Endothelial cell of umbilical vein (primary cell): ENCODE measurements around the gene YPEL5. TPM values are rescaled to one million over a fixed set of nuclear protein-coding genes. Genes with fewer than 3 reads are reported as not detected.
"Not testable (repeated sequence)": the region's sequence is repeated elsewhere in the genome, so short reads cannot be mapped to it uniquely, and the experiment has no call there.

Experiments used
- BruUV-seq: library from RNA; stranded (reverse); fragments of 400-500 nt; replicated peaks from 2 replicates; lab custom pipeline; 2021; lab: Mats Ljungman, UMichigan
- CTCF ChIA-PET: fragments of 300-600, 350-600 bp; sonication (Branson Sonifier 250); formaldehyde crosslinking; loops from one replicate; lab custom pipeline; 2021; ENCODE audit warnings: antibody characterized with exemption, inconsistent platforms; lab: Charles Lee
- POLR2A ChIA-PET: fragments of 300-600, 350-600 bp; sonication (Branson Sonifier 250); formaldehyde crosslinking; loops from one replicate; lab custom pipeline; 2021; ENCODE audit warnings: antibody characterized with exemption, inconsistent platforms; lab: Charles Lee
- DNase-seq: peaks from one replicate; pipeline ENCODE4 v3.0.0-alpha.2; 2011; ENCODE audit warnings: low read depth, low spot score
- FAIRE-seq: peaks from 2 replicates; lab custom pipeline; 2011; peaks lifted over from hg19 to GRCh38; lab: Jason Lieb, UNC
- H2AFZ ChIP-seq: 2 replicates; pipeline ENCODE4 v1.6.0; 2012; ENCODE audit warnings: low read depth, low read length, control low read depth, inconsistent platforms
- H3K27ac ChIP-seq: 2 replicates; pipeline ENCODE4 v1.5.1; 2011; ENCODE audit warnings: low read depth, mild to moderate bottlenecking, control low read depth, low read length, moderate library complexity; ENCODE audit not compliant: insufficient read depth
- H3K27me3 ChIP-seq, 2 experiments: 2 replicates each; pipeline versions ENCODE4 v1.6.0 to v1.6.1; 2011; ENCODE audit warnings: low read length in 2 of 2, mixed read lengths in 1 of 2; ENCODE audit not compliant: control insufficient read depth in 2 of 2, insufficient read depth in 2 of 2
- H3K36me3 ChIP-seq, 2 experiments: 2 replicates in 1 of 2; 3 replicates in 1 of 2; pipeline ENCODE4 v1.5.1; 2011; ENCODE audit warnings: low read length in 2 of 2, mild to moderate bottlenecking in 1 of 2, moderate library complexity in 1 of 2; ENCODE audit not compliant: control insufficient read depth in 2 of 2, insufficient read depth in 2 of 2; ENCODE audit errors: extremely low read depth in 1 of 2
- H3K4me1 ChIP-seq: 3 replicates; pipeline ENCODE4 v1.5.1; 2011; ENCODE audit warnings: mild to moderate bottlenecking, low read length; ENCODE audit not compliant: control insufficient read depth, insufficient read depth; ENCODE audit errors: extremely low read depth
- H3K4me2 ChIP-seq: 2 replicates; pipeline ENCODE4 v1.6.1; 2011; ENCODE audit warnings: low read length, control low read depth, mixed read lengths; ENCODE audit not compliant: insufficient read depth
- H3K4me3 ChIP-seq, 3 experiments: fragments of 200-600 bp in 1 of 3; sonication (generic), shearing (Covaris generic) in 1 of 3; replicated peaks in 1 of 3; 2 replicates each; pipeline ENCODE4 v1.5.1; 2011 to 2016; ENCODE audit warnings: control low read depth in 3 of 3, low read length in 3 of 3, mild to moderate bottlenecking in 2 of 3, inconsistent platforms in 1 of 3, low read depth in 1 of 3, moderate library complexity in 1 of 3; ENCODE audit not compliant: insufficient read depth in 1 of 3
- H3K79me2 ChIP-seq: 2 replicates; pipeline ENCODE4 v1.6.0; 2012; ENCODE audit warnings: low read length, inconsistent platforms; ENCODE audit not compliant: control insufficient read depth, insufficient read depth
- H3K9ac ChIP-seq: replicated peaks from 2 replicates; pipeline ENCODE3; 2011; ENCODE audit warnings: low read length, control low read depth; ENCODE audit not compliant: insufficient read depth; ENCODE audit errors: extremely low read depth
- H3K9me1 ChIP-seq: replicated peaks from 3 replicates; pipeline ENCODE4 v1.6.0; 2011; ENCODE audit warnings: mild to moderate bottlenecking, low read length; ENCODE audit not compliant: control insufficient read depth, insufficient read depth; ENCODE audit errors: extremely low read depth
- H3K9me3 ChIP-seq: replicated peaks from 2 replicates; pipeline ENCODE4 v1.5.1; 2012; ENCODE audit warnings: low read length, inconsistent platforms; ENCODE audit not compliant: control insufficient read depth, insufficient read depth
- H4K20me1 ChIP-seq: replicated peaks from 2 replicates; pipeline ENCODE3; 2011; ENCODE audit warnings: mild to moderate bottlenecking, low read length; ENCODE audit not compliant: control insufficient read depth, insufficient read depth; ENCODE audit errors: extremely low read depth
- CTCF ChIP-seq, 2 donors: IDR thresholded peaks; 1 replicate in 1 of 2; 2 replicates in 1 of 2; pipeline ENCODE4 v1.5.1; 2011; ENCODE audit warnings: low read length in 2 of 2, mild to moderate bottlenecking in 2 of 2, moderate library complexity in 2 of 2, control low read depth in 1 of 2, inconsistent platforms in 1 of 2, low read depth in 1 of 2; ENCODE audit not compliant: insufficient read depth in 1 of 2; ENCODE audit errors: extremely low read depth in 1 of 2
- EZH2 ChIP-seq: IDR thresholded peaks from 2 replicates; pipeline ENCODE4 v1.6.1; 2012; ENCODE audit warnings: borderline replicate concordance, low read depth, mild to moderate bottlenecking, moderate library complexity, low read length, inconsistent platforms; ENCODE audit not compliant: severe bottlenecking
- FOS ChIP-seq: IDR thresholded peaks from 2 replicates; pipeline ENCODE4 v1.6.1; 2011; ENCODE audit warnings: mild to moderate bottlenecking, low read length, moderate library complexity, borderline replicate concordance; ENCODE audit not compliant: insufficient read depth
- GATA2 ChIP-seq: IDR thresholded peaks from 2 replicates; pipeline ENCODE4 v1.7.0; 2011; ENCODE audit warnings: low read depth, mild to moderate bottlenecking, moderate library complexity, mixed read lengths, low read length; ENCODE audit not compliant: insufficient read length, insufficient read depth
- MYC ChIP-seq: IDR thresholded peaks from one replicate; pipeline ENCODE4 v1.6.1; 2011; ENCODE audit warnings: mild to moderate bottlenecking, low read depth, low read length
- POLR2AphosphoS5 ChIP-seq: IDR thresholded peaks from 2 replicates; pipeline ENCODE4 v1.6.1; 2012; ENCODE audit warnings: low read depth, mild to moderate bottlenecking, control low read depth, low read length, moderate library complexity; ENCODE audit not compliant: insufficient read depth
- dilution Hi-C: fragments of 300-500 bp; cut with MboI; formaldehyde crosslinking; loops from one replicate; pipeline ENCODE4 v1.15.0; 2019; ENCODE audit warnings: low sequenced_read_pairs; ENCODE audit not compliant: extremely low pct_ligation_motif_present
- intact Hi-C: fragments of 100-400 bp; cut with micrococcal nuclease; formaldehyde crosslinking; loops from one replicate; pipeline ENCODE4 v1.10.0; 2022
- polyA plus RNA-seq, 4 experiments: library from polyadenylated mRNA; depleted of rRNA in 3 of 4; stranded (reverse) in 3 of 4; unstranded in 1 of 4; fragments of >200 nt; gene quantifications; 2 replicates each; pipeline versions ENCODE4 v1.2.1 to v1.2.3, GENCODE V29; 2011 to 2012; ENCODE audit warnings: missing spikeins in 1 of 4
- total RNA-seq: library from RNA; stranded (reverse); gene quantifications from 2 replicates; pipeline ENCODE4 v1.2.3, GENCODE V29; 2021

Gene YPEL5
- total and polyA plus RNA-seq, 2 donors (not counting 3 experiments of a cell fraction or from before 2014, with no cell fraction given) = 49.5 to 62.0 TPM

DNA sequence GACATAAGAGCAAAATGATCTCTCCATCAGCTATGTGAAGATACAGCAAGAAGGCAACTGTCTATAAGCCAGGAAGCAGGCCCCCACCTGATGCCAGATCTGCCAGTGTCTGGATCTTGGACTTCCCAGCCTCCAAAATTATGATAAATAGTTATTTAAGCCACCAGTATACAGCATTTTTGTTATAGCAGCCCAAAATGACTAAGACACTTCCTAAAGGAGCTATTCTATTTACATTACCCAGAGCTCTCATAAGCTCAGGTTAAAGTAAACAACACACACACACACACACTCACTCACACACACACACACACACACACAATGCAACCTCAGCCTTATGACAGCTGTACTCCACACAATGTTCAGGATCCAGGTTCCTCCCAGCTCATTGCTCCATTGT lies 5.7 kb upstream of the YPEL5 start:
- Histone ChIP-seq H2AFZ (no peak overlapping the region), H3K36me3 (no peaks in the 10 kb centered on the region), H3K79me2 (no peaks in the 10 kb centered on the region), H3K9me3 (no peaks in the 10 kb centered on the region), H3K4me3 (no peak overlapping the region), H3K27ac (no peak overlapping the region), H4K20me1 (no peaks in the 10 kb centered on the region), H3K4me1 (peaks cover 9% of the 10 kb centered on the region), H3K27me3 (peaks cover 1 to 14% of the 10 kb centered on the region in 2 experiments), H3K9me1 (no peaks in the 10 kb centered on the region), H3K4me2 (no peak overlapping the region), H3K9ac (no peak overlapping the region)
- no TSS peak for BruUV-seq
- dilution Hi-C loops (no loop called here), intact Hi-C loops (no loop called here)
- DNase-seq (no peak), FAIRE-seq (no peak)
- ChIA-PET POLR2A (no interaction called here), CTCF (interaction anchor here (0.6 to 1.1 kb wide), 3 partner anchors 9 to 49 kb away, joined by 3 to 6 read pairs (median 3); no protein-coding TSS in a partner anchor)
- no peak for TF ChIP-seq POLR2AphosphoS5
- TF ChIP-seq CTCF (IDR thresholded peaks at IDR 0.05; ENCODE audit: extremely low read depth in 1 of 2, insufficient read depth in 1 of 2, low read depth in 1 of 2, low read length in 2 of 2) = no peak
- TF ChIP-seq EZH2 = no peak
- no peak for TF ChIP-seq FOS

DNA sequence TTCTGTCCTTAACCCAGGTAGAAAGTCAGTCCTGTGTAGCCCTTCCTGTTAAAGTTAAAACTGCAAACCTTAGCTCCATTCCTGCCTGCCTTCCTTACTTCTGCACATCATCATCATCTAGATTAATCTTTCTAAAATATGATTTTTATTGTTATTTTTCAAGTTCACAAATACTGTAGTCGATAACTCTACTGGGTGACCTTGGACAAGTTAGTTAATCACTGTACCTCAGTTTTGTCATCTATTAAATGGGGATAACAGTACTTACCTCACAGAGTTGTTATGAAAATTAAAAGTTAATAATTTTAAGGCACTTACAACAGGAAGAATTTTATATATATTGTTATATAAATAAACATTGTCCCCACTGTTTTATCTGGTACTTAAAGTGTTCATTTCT lies 2.5 kb upstream of the YPEL5 start:
- no peak overlapping the region for H2AFZ ChIP-seq
- ChIA-PET CTCF (interaction anchor here (1.2 kb wide), 1 partner anchor 20 kb away, joined by 3 read pairs; no protein-coding TSS in a partner anchor), POLR2A (no interaction called here)
- H3K79me2 ChIP-seq = no peaks in the 10 kb centered on the region
- no peaks in the 10 kb centered on the region for H4K20me1 ChIP-seq
- dilution Hi-C loops = no loop called here
- H3K4me3 ChIP-seq = no peak overlapping the region
- TF ChIP-seq FOS (no peak), GATA2 (no peak), EZH2 (no peak), POLR2AphosphoS5 (no peak), MYC (no peak)
- FAIRE-seq = no peak
- DNase-seq = no peak
- peaks cover 1 to 14% of the 10 kb centered on the region in 2 experiments for H3K27me3 ChIP-seq
- peaks cover 0 to 2% of the 10 kb centered on the region in 2 experiments for H3K36me3 ChIP-seq
- no peak overlapping the region for H3K9ac ChIP-seq
- no peak overlapping the region for H3K4me2 ChIP-seq
- peaks cover 19% of the 10 kb centered on the region for H3K4me1 ChIP-seq
- intact Hi-C loops = no loop called here
- H3K9me3 ChIP-seq = no peaks in the 10 kb centered on the region
- H3K9me1 ChIP-seq = no peaks in the 10 kb centered on the region
- no TSS peak for BruUV-seq
- H3K27ac ChIP-seq = no peak overlapping the region

DNA sequence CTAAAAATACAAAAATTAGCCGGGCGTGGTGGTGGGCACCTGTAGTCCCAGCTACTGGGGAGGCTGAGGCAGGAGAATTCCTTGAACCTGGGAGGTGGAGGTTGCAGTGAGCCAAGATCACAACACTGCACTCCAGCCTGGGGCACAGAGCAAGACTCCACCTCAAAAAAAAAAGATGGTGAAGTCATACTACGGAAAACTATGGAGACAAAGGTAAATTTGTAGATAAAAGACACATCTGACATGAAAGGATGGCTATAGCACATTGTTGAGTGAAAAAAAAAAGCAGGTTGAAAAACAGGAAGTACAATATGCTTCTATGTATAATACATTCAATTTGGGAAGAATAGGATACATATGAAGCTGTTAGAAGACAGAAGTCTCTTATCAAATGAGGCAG lies 1.9 kb upstream of the YPEL5 start:
- H3K27ac ChIP-seq, H3K79me2 ChIP-seq, FAIRE-seq, BruUV-seq, H3K9me3 ChIP-seq, H3K9me1 ChIP-seq, H2AFZ ChIP-seq, H3K4me2 ChIP-seq, POLR2A ChIA-PET, H4K20me1 ChIP-seq, dilution Hi-C loops, DNase-seq, H3K4me3 ChIP-seq, H3K9ac ChIP-seq, H3K36me3 ChIP-seq: not testable (repeated sequence)
- CTCF ChIA-PET = interaction anchor here (3.1 kb wide), 1 partner anchor 567 kb away, joined by 20 read pairs; no protein-coding TSS in a partner anchor
- peaks cover 1 to 10% of the 10 kb centered on the region in 2 experiments for H3K27me3 ChIP-seq
- intact Hi-C loops = loop anchor here (5.0 kb wide), 3 partner anchors 87 to 567 kb away; partner anchors contain the start of genes LBH and LCLAT1
- peaks cover 26% of the 10 kb centered on the region for H3K4me1 ChIP-seq
